Stimulated activated CD4-positive, alpha-beta T cell treated with anti-CD3 and anti-CD28 coated beads, Interleukin-1b, Interleukin-23, amount 100 ng/mL, for 1 hour (primary cell): ENCODE measurements around the gene OMG.
"Not testable (repeated sequence)": the region's sequence is repeated elsewhere in the genome, so short reads cannot be mapped to it uniquely, and the experiment has no call there.

Experiments used
- DNase-seq, 2 donors: peaks; one replicate each; pipeline ENCODE4 v3.0.0-alpha.2; 2020; ENCODE audit warnings: low read depth in 2 of 2

Gene OMG

GRCh38 chr17:31308372-31309334 lies 11.6 kb upstream of the OMG start:
- no peak for DNase-seq

GRCh38 chr17:31307640-31308039 lies 10.6 kb upstream of the OMG start:
- DNase-seq, result no peak

- no peak for DNase-seq
Measured at GRCh38 chr17:31299624-31300023, 2.6 kb upstream of the OMG start.

GRCh38 chr17:31296142-31296541 lies 897 bp downstream of the OMG start:
- DNase-seq, result no peak

GRCh38 chr17:31295489-31295871 lies 1.6 kb downstream of the OMG start:
- no peak for DNase-seq

GRCh38 chr17:31294820-31295488 lies 2.1 kb downstream of the OMG start:
- DNase-seq, result no peak

GRCh38 chr17:31294231-31294630 lies 2.8 kb downstream of the OMG start:
- no peak for DNase-seq

GRCh38 chr17:31293581-31293980 lies 3.5 kb downstream of the OMG start:
- DNase-seq, result no peak

GRCh38 chr17:31291820-31292219 lies 5.2 kb downstream of the OMG start:
- DNase-seq, result no peak

GRCh38 chr17:31289790-31290189 lies 7.2 kb downstream of the OMG start:
- no peak for DNase-seq

- DNase-seq, result not testable (repeated sequence)
Measured at GRCh38 chr17:31287932-31288331, 9.1 kb downstream of the OMG start.

GRCh38 chr17:31286587-31286986 lies 10.5 kb downstream of the OMG start:
- no peak for DNase-seq

- DNase-seq, result no peak
Measured at GRCh38 chr17:31283841-31284240, 13.2 kb downstream of the OMG start.

- DNase-seq, result no peak
Measured at GRCh38 chr17:31281061-31281460, 16.0 kb downstream of the OMG start.

GRCh38 chr17:31279401-31279800 lies 17.6 kb downstream of the OMG start:
- no peak for DNase-seq

- DNase-seq, result no peak
Measured at GRCh38 chr17:31275116-31275515, 21.9 kb downstream of the OMG start.

- no peak for DNase-seq
Measured at GRCh38 chr17:31274252-31274651, 22.8 kb downstream of the OMG start.

GRCh38 chr17:31273516-31273915 lies 23.5 kb downstream of the OMG start:
- DNase-seq, result no peak

GRCh38 chr17:31272803-31273202 lies 24.2 kb downstream of the OMG start:
- no peak for DNase-seq

- no peak for DNase-seq
Measured at GRCh38 chr17:31272236-31272635, 24.8 kb downstream of the OMG start.

- DNase-seq, result no peak
Measured at GRCh38 chr17:31269578-31269983, 27.5 kb downstream of the OMG start.

- DNase-seq, result no peak
Measured at GRCh38 chr17:31269036-31269577, 27.9 kb downstream of the OMG start.

- DNase-seq, result no peak
Measured at GRCh38 chr17:31266042-31266441, 31.0 kb downstream of the OMG start.
